Breast epithelium (tissue), 3 donors: ENCODE results near the gene LRRC1.

Experiments
- POLR2A ChIP-seq: fragments of 450-650 bp; IDR thresholded peaks from one replicate; pipeline ENCODE4 v1.6.1; 2016; ENCODE audit warnings: antibody characterized with exemption, mild to moderate bottlenecking, moderate library complexity
- POLR2AphosphoS5 ChIP-seq, 3 donors: sonication (generic); formaldehyde crosslinking; IDR thresholded peaks; one replicate each; pipeline ENCODE4 v1.6.1; 2017; ENCODE audit warnings: antibody characterized with exemption in 3 of 3
- TF ChIP-seq, protein P1 (sequence below), 3 donors: fragments of 450-650 bp; IDR thresholded peaks; one replicate each; pipeline ENCODE4 v1.5.1; 2016 to 2017; ENCODE audit warnings: antibody characterized with exemption in 3 of 3, mild to moderate bottlenecking in 3 of 3, moderate library complexity in 3 of 3

DNA sequence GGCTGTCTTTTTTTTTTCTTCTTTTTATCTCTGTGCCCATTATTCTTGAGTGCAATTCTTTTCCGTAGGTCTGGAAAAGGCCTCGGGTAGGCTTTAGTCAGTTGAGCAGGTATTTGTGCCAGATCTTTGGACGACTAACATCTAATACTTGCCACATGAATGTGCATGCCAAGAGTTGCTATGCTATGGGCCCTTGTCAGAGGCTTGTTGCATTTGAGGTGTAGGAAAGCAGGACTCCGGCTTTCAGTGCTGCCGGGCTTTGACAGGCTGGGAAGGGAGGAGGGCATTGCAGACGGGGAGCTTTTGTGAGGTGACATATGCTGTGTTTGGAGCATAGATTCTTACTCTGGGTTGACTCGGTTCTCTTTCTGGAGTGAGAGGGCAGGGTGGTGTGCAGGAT, 10.2 kb downstream of the LRRC1 start:
- TF ChIP-seq, protein P1, sequence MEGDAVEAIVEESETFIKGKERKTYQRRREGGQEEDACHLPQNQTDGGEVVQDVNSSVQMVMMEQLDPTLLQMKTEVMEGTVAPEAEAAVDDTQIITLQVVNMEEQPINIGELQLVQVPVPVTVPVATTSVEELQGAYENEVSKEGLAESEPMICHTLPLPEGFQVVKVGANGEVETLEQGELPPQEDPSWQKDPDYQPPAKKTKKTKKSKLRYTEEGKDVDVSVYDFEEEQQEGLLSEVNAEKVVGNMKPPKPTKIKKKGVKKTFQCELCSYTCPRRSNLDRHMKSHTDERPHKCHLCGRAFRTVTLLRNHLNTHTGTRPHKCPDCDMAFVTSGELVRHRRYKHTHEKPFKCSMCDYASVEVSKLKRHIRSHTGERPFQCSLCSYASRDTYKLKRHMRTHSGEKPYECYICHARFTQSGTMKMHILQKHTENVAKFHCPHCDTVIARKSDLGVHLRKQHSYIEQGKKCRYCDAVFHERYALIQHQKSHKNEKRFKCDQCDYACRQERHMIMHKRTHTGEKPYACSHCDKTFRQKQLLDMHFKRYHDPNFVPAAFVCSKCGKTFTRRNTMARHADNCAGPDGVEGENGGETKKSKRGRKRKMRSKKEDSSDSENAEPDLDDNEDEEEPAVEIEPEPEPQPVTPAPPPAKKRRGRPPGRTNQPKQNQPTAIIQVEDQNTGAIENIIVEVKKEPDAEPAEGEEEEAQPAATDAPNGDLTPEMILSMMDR (IDR thresholded peaks at IDR 0.05), result no peak
- TF ChIP-seq POLR2AphosphoS5 (IDR thresholded peaks at IDR 0.05), result no peak
- TF ChIP-seq POLR2A, result no peak
